K562 (cell line): Measurements from ENCODE around the gene CHTOP. TPM values are rescaled to one million over a fixed set of nuclear protein-coding genes. Genes with fewer than 3 reads are reported as not detected.

ENCODE experiments used
- ATAC-seq: fragments of 200-7000 bp; cut with Tn5 transposase; 3 replicates; pipeline ENCODE4 v1.9.1; 2020; ENCODE audit warnings: moderate library complexity
- BruUV-seq: library from RNA; stranded (reverse); fragments of 400-500 nt; replicated peaks from 2 replicates; lab custom pipeline; 2021; lab: Mats Ljungman, UMichigan
- CTCF ChIA-PET: fragments of 300-600 bp; formaldehyde crosslinking; extraction: SDS; loops from one replicate; lab custom pipeline; 2021; ENCODE audit warnings: low intra/inter-chr PET ratio; lab: Yijun Ruan, JAX
- POLR2A ChIA-PET: fragments of 300-600, 350-650 bp; sonication (Branson Sonifier 250); formaldehyde crosslinking; extraction: SDS; loops from one replicate; lab custom pipeline; 2021; ENCODE audit warnings: antibody characterized with exemption, inconsistent platforms; lab: Yijun Ruan, JAX
- DNase-seq, 4 experiments: peaks; one replicate each; pipeline versions ENCODE4 v3.0.0 to v3.0.0-alpha.2; 2011 to 2018; ENCODE audit warnings: low spot score in 3 of 4, mixed read lengths in 3 of 4; ENCODE audit errors: extremely low read depth in 1 of 4
- FAIRE-seq: peaks from 2 replicates; lab custom pipeline; 2011; peaks lifted over from hg19 to GRCh38; lab: Jason Lieb, UNC
- H2AFZ ChIP-seq: 2 replicates; pipeline ENCODE4 v1.6.0; 2011; ENCODE audit warnings: low read depth, low read length, control low read depth, inconsistent platforms
- H3K27ac ChIP-seq: fragments of 200-600 bp; 3 replicates; pipeline ENCODE4 v1.8.0; 2011; ENCODE audit warnings: low read depth, mild to moderate bottlenecking, control low read depth, inconsistent platforms, low read length, moderate library complexity, mixed read lengths; ENCODE audit errors: extremely low read depth
- H3K27me3 ChIP-seq, 2 experiments: fragments of 300-600 bp in 1 of 2; 2 replicates in 1 of 2; 3 replicates in 1 of 2; pipeline versions ENCODE4 v1.6.0 to v1.8.0; 2011; ENCODE audit warnings: inconsistent platforms in 2 of 2, low read length in 2 of 2, mild to moderate bottlenecking in 1 of 2, mixed read lengths in 1 of 2, moderate library complexity in 1 of 2; ENCODE audit not compliant: control insufficient read depth in 2 of 2, insufficient read depth in 2 of 2
- H3K36me3 ChIP-seq: fragments of 300-600 bp; 3 replicates; pipeline ENCODE4 v1.8.0; 2011; ENCODE audit warnings: mild to moderate bottlenecking, low read length, inconsistent platforms; ENCODE audit not compliant: control insufficient read depth, insufficient read depth
- H3K4me1 ChIP-seq, 2 experiments: fragments of 200-600 bp in 1 of 2; replicated peaks in 1 of 2; 2 replicates in 1 of 2; 3 replicates in 1 of 2; pipeline versions ENCODE4 v1.5.1 to v1.8.0; 2011; ENCODE audit warnings: inconsistent platforms in 2 of 2, low read length in 2 of 2, mild to moderate bottlenecking in 1 of 2, mixed read lengths in 1 of 2, moderate library complexity in 1 of 2; ENCODE audit not compliant: control insufficient read depth in 2 of 2, insufficient read depth in 2 of 2
- H3K4me2 ChIP-seq: 2 replicates; pipeline ENCODE4 v1.6.1; 2011; ENCODE audit warnings: low read length, control low read depth, inconsistent platforms, mixed read lengths; ENCODE audit not compliant: insufficient read depth
- H3K4me3 ChIP-seq: fragments of 200-600 bp; sonication (generic), shearing (Covaris generic); 2 replicates; pipeline ENCODE4 v1.5.1; 2016; ENCODE audit warnings: control low read depth, inconsistent platforms
- H3K79me2 ChIP-seq: fragments of 200-600 bp; 3 replicates; pipeline ENCODE4 v1.8.0; 2011; ENCODE audit warnings: low read length, inconsistent platforms; ENCODE audit not compliant: control insufficient read depth, insufficient read depth
- H3K9ac ChIP-seq, 2 experiments: 2 replicates each; pipeline versions ENCODE4 v1.6.0 to v1.6.1; 2011; ENCODE audit warnings: low read depth in 2 of 2, low read length in 2 of 2, control low read depth in 1 of 2, inconsistent platforms in 1 of 2, mild to moderate bottlenecking in 1 of 2, mixed read lengths in 1 of 2; ENCODE audit not compliant: insufficient read depth in 1 of 2
- H3K9me1 ChIP-seq: one replicate; pipeline ENCODE4 v1.6.0; 2011; ENCODE audit warnings: inconsistent platforms, mild to moderate bottlenecking, low read length, moderate library complexity; ENCODE audit not compliant: control insufficient read depth, insufficient read depth
- H3K9me3 ChIP-seq: replicated peaks from 2 replicates; pipeline ENCODE4 v1.5.1; 2011; ENCODE audit warnings: low read depth, low read length, inconsistent platforms; ENCODE audit not compliant: control insufficient read depth, insufficient read depth
- H4K20me1 ChIP-seq: replicated peaks from 2 replicates; pipeline ENCODE4 v1.6.1; 2011; ENCODE audit warnings: low read length, inconsistent platforms, mixed read lengths; ENCODE audit not compliant: control insufficient read depth, insufficient read depth
- CBFA2T3 ChIP-seq: fragments of 450-650 bp; IDR thresholded peaks from 2 replicates; pipeline ENCODE4 v1.6.1; 2017
- FOSL1 ChIP-seq: fragments of 200-800 bp; sonication (Bioruptor generic); conservative IDR thresholded peaks from 2 replicates; pipeline ENCODE4 v1.6.1; 2016; ENCODE audit warnings: missing genetic modification characterization, missing compliant biosample characterization
- MITF ChIP-seq: IDR thresholded peaks from 2 replicates; pipeline ENCODE4 v1.6.1; 2014; ENCODE audit warnings: antibody characterized with exemption
- SRSF3 ChIP-seq: fragments of 200-400 bp; formaldehyde crosslinking; IDR thresholded peaks from 2 replicates; pipeline ENCODE4 v1.6.1; 2016; ENCODE audit warnings: mild to moderate bottlenecking, low read length, moderate library complexity; ENCODE audit not compliant: insufficient read depth
- ZBTB7A ChIP-seq: IDR thresholded peaks from 2 replicates; pipeline ENCODE4 v1.6.1; 2011; ENCODE audit warnings: low read depth, mild to moderate bottlenecking, low read length, moderate library complexity, borderline replicate concordance; ENCODE audit not compliant: control insufficient read depth
- ZNF263 ChIP-seq: sonication (generic); formaldehyde crosslinking; IDR thresholded peaks from 2 replicates; pipeline ENCODE4 v1.8.0; 2022; ENCODE audit warnings: mild to moderate bottlenecking, missing genetic modification reagents, borderline replicate concordance
- WGBS: fragments of 100-300 bp; shearing (Covaris generic); methylation state at CpG from one replicate; pipeline ENCODE4 v1.1.6; 2016; ENCODE audit warnings: low coverage, mixed read lengths; ENCODE audit not compliant: insufficient coverage; ENCODE audit errors: missing lambda C conversion rate; 5-methylcytosine and 5-hydroxymethylcytosine counted together
- in situ Hi-C: fragments of 300-500 bp; cut with MboI; formaldehyde crosslinking; loops from 4 replicates; pipeline ENCODE4 v1.15.0; 2018; ENCODE audit warnings: inconsistent platforms, mixed read lengths
- intact Hi-C: fragments of 100-400 bp; cut with micrococcal nuclease; formaldehyde crosslinking; loops from 2 replicates; pipeline ENCODE4 v1.14.2; 2022
- polyA plus RNA-seq, 8 experiments: library from polyadenylated mRNA; depleted of rRNA in 4 of 8; stranded (reverse) in 5 of 8; unstranded in 3 of 8; fragments of >200 nt; fragmentation: Nextera tagmentation in 2 of 8; fragmentation: Illumina TruSeq in 1 of 8; extraction: Ambion mirVana in 2 of 8; extraction: Trizol in 1 of 8; gene quantifications; 2 replicates each; pipeline versions ENCODE4 v1.2.1 to v1.2.3, GENCODE V29; 2011 to 2014; ENCODE audit warnings: inconsistent platforms in 1 of 8, missing spikeins in 1 of 8
- total RNA-seq, 7 experiments: library from RNA; depleted of rRNA in 6 of 7; stranded (reverse); fragments of >200 nt in 6 of 7; fragmentation: Illumina TruSeq in 2 of 7; extraction: Trizol in 2 of 7; gene quantifications; 2 replicates each; pipeline versions ENCODE4 v1.2.1 to v1.2.3, GENCODE V29; 2011 to 2021; ENCODE audit warnings: low replicate concordance in 1 of 7
- TF ChIP-seq, protein P1 (sequence below), 2 experiments: fragments of 450-650 bp in 1 of 2; sonication (generic) in 1 of 2; formaldehyde crosslinking in 1 of 2; IDR thresholded peaks in 1 of 2; conservative IDR thresholded peaks in 1 of 2; 2 replicates each; pipeline versions ENCODE4 v1.6.1 to v1.8.1; 2016 to 2023; ENCODE audit warnings: mild to moderate bottlenecking in 2 of 2, moderate library complexity in 2 of 2, inconsistent platforms in 1 of 2, missing genetic modification reagents in 1 of 2
- TF ChIP-seq, protein P2 (sequence below): sonication (generic); formaldehyde crosslinking; IDR thresholded peaks from 2 replicates; pipeline ENCODE4 v1.8.0; 2022; ENCODE audit warnings: mild to moderate bottlenecking, missing genetic modification reagents

CHTOP gene
- total and polyA plus RNA-seq, 9 of the 15 experiments (the other 6 are each of a cell fraction or from before 2014, with no cell fraction given): 10.2 to 91.8 (median 60.8) TPM

DNA sequence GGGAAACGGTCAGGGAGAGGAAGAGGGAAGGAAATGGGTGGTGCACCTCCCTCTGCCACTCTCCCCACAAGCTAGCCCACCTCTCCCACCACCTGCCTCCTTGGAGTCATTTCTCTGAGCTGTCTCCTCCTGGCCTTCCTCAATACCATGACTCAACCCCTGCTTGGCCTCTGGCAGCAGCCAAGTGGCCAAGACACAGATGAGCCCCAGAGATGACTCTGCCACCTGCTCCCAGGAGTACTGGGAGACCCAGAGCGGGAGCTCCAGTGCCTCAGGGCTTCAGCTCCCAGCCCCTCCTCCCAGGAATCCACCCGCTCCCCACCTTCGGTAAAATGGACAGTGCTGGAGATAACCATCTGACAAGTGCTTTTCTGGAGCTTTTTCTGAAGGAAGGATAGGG, 23.5 kb upstream of the CHTOP start:
- Histone ChIP-seq H3K4me1 (peaks cover 30 to 47% of the 10 kb centered on the region in 2 experiments), H3K9me3 (no peaks in the 10 kb centered on the region), H3K4me3 (no peak overlapping the region), H3K9ac (peak overlapping the region in 1 of 2 experiments; percentile 79; a peak in 2 of 4 replicates), H3K4me2 (peak overlapping the region; percentile 7; the same call in 1 of the 2 replicates), H3K27me3 (no peaks in the 10 kb centered on the region), H3K9me1 (peaks cover 6% of the 10 kb centered on the region), H3K27ac (no peak overlapping the region), H2AFZ (peak overlapping the region; percentile 65; the same call in 1 of the 2 replicates), H3K36me3 (no peaks in the 10 kb centered on the region), H3K79me2 (no peaks in the 10 kb centered on the region), H4K20me1 (no peaks in the 10 kb centered on the region)
- BruUV-seq: no TSS peak
- in situ Hi-C loops: no loop called here
- intact Hi-C loops: no loop called here
- POLR2A ChIA-PET: interaction anchor here (1.1 to 4.1 kb wide), 2 partner anchors 9 to 17 kb away, joined by 3 to 23 read pairs; partner anchors contain the start of genes S100A1 and S100A13
- TF ChIP-seq SRSF3: no peak
- TF ChIP-seq, protein P1, sequence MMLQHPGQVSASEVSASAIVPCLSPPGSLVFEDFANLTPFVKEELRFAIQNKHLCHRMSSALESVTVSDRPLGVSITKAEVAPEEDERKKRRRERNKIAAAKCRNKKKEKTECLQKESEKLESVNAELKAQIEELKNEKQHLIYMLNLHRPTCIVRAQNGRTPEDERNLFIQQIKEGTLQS (IDR thresholded peaks at IDR 0.05): peak; percentile 33; the same call in 1 of the 2 replicates
- TF ChIP-seq, protein P1 (CRISPR knock-in tag; conservative IDR thresholded peaks at IDR 0.05): no peak
- TF ChIP-seq ZBTB7A: peak; percentile 23; the same call in 1 of the 2 replicates
- TF ChIP-seq, protein P2, sequence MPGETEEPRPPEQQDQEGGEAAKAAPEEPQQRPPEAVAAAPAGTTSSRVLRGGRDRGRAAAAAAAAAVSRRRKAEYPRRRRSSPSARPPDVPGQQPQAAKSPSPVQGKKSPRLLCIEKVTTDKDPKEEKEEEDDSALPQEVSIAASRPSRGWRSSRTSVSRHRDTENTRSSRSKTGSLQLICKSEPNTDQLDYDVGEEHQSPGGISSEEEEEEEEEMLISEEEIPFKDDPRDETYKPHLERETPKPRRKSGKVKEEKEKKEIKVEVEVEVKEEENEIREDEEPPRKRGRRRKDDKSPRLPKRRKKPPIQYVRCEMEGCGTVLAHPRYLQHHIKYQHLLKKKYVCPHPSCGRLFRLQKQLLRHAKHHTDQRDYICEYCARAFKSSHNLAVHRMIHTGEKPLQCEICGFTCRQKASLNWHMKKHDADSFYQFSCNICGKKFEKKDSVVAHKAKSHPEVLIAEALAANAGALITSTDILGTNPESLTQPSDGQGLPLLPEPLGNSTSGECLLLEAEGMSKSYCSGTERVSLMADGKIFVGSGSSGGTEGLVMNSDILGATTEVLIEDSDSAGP (CRISPR knock-in tag): no peak
- no peak for TF ChIP-seq MITF
- 0 out of 2 replicates have a peak, but pooled peaks have one; percentile 10 for TF ChIP-seq ZNF263 (CRISPR knock-in tag)
- TF ChIP-seq FOSL1: 0 out of 2 replicates have a peak, but pooled peaks have one; percentile 6
- 0 out of 2 replicates have a peak, but pooled peaks have one; percentile 13 for TF ChIP-seq CBFA2T3
- CTCF ChIA-PET: no interaction called here
- WGBS: 33% methylated on average over 3 of the region's 4 CpGs
- ATAC-seq (no peak), DNase-seq (peak in 2 of 4 experiments; percentile 50), FAIRE-seq (no peak)
